H9 (cell line): ENCODE measurements around the gene PTMA. TPM values are rescaled to one million over a fixed set of nuclear protein-coding genes. Genes with fewer than 3 reads are reported as not detected.
A peak's percentile ranks its signal among the peaks of the same experiment; 100 is the strongest.

Experiments used
- DNase-seq: peaks from one replicate; pipeline ENCODE4 v3.0.0-alpha.2; 2017
- H2AFZ ChIP-seq: one replicate; pipeline ENCODE4 v1.6.1; 2013; ENCODE audit warnings: mild to moderate bottlenecking, low read length, control low read depth, moderate library complexity
- H2AK5ac ChIP-seq: 2 replicates; pipeline ENCODE4 v1.6.1; 2013; ENCODE audit warnings: low read length, control low read depth, mixed read lengths; ENCODE audit not compliant: insufficient read length
- H2BK120ac ChIP-seq: one replicate; pipeline ENCODE4 v1.6.1; 2013; ENCODE audit warnings: low read depth, mild to moderate bottlenecking, low read length, control low read depth, inconsistent platforms; ENCODE audit not compliant: poor library complexity, severe bottlenecking
- H2BK12ac ChIP-seq: 2 replicates; pipeline ENCODE4 v1.6.1; 2013; ENCODE audit warnings: low read length, control low read depth, mixed read lengths, low read depth; ENCODE audit not compliant: insufficient read length
- H2BK15ac ChIP-seq: 2 replicates; pipeline ENCODE4 v1.6.1; 2013; ENCODE audit warnings: low read depth, low read length, control low read depth
- H2BK20ac ChIP-seq: one replicate; pipeline ENCODE4 v1.6.1; 2013; ENCODE audit warnings: low read depth, mild to moderate bottlenecking, low read length, control low read depth, inconsistent platforms; ENCODE audit not compliant: poor library complexity, severe bottlenecking
- H2BK5ac ChIP-seq: 2 replicates; pipeline ENCODE4 v1.6.1; 2013; ENCODE audit warnings: low read length, control low read depth, mixed read lengths; ENCODE audit not compliant: insufficient read length
- H3K14ac ChIP-seq: 2 replicates; pipeline ENCODE4 v1.6.1; 2013; ENCODE audit warnings: low read length, control low read depth; ENCODE audit not compliant: insufficient read depth
- H3K18ac ChIP-seq: 2 replicates; pipeline ENCODE4 v1.6.1; 2013; ENCODE audit warnings: low read depth, mild to moderate bottlenecking, mixed read lengths, low read length, control low read depth; ENCODE audit not compliant: insufficient read length
- H3K23ac ChIP-seq: 2 replicates; pipeline ENCODE4 v1.6.1; 2013; ENCODE audit warnings: low read length, control low read depth, mixed read lengths, low read depth; ENCODE audit not compliant: insufficient read length
- H3K23me2 ChIP-seq: 2 replicates; pipeline ENCODE4 v1.6.1; 2013; ENCODE audit warnings: low read depth, mild to moderate bottlenecking, mixed read lengths, low read length, control low read depth; ENCODE audit not compliant: insufficient read length, poor library complexity, severe bottlenecking
- H3K27ac ChIP-seq: 2 replicates; pipeline ENCODE4 v1.5.1; 2013; ENCODE audit warnings: low read length, control low read depth, mixed read lengths, low read depth; ENCODE audit not compliant: insufficient read length
- H3K27me3 ChIP-seq: 2 replicates; pipeline ENCODE4 v1.6.1; 2013; ENCODE audit warnings: low read length, control low read depth, inconsistent platforms; ENCODE audit not compliant: insufficient read depth
- H3K4ac ChIP-seq: 2 replicates; pipeline ENCODE4 v1.6.1; 2013; ENCODE audit warnings: low read depth, mild to moderate bottlenecking, control low read depth, inconsistent platforms, low read length, moderate library complexity
- H3K4me1 ChIP-seq: 2 replicates; pipeline ENCODE4 v1.6.1; 2013; ENCODE audit warnings: low read length, control low read depth, inconsistent platforms; ENCODE audit not compliant: insufficient read depth
- H3K4me2 ChIP-seq: 2 replicates; pipeline ENCODE4 v1.6.1; 2013; ENCODE audit warnings: low read length, control low read depth, mixed read lengths; ENCODE audit not compliant: insufficient read length, insufficient read depth
- H3K56ac ChIP-seq: 2 replicates; pipeline ENCODE4 v1.6.1; 2013; ENCODE audit warnings: low read depth, mild to moderate bottlenecking, mixed read lengths, low read length, control low read depth; ENCODE audit not compliant: insufficient read length
- H3K79me1 ChIP-seq: 2 replicates; pipeline ENCODE4 v1.6.1; 2013; ENCODE audit warnings: low read depth, mild to moderate bottlenecking, moderate library complexity, low read length, control low read depth, inconsistent platforms; ENCODE audit not compliant: insufficient read depth, poor library complexity, severe bottlenecking
- H3K79me2 ChIP-seq: 2 replicates; pipeline ENCODE4 v1.6.1; 2013; ENCODE audit warnings: low read length, control low read depth, inconsistent platforms; ENCODE audit not compliant: insufficient read depth
- H3K9ac ChIP-seq: 2 replicates; pipeline ENCODE4 v1.6.1; 2013; ENCODE audit warnings: low read length, control low read depth, mixed read lengths; ENCODE audit not compliant: insufficient read length; ENCODE audit errors: extremely low read depth
- H3K9me3 ChIP-seq: one replicate; pipeline ENCODE4 v1.6.1; 2013; ENCODE audit warnings: low read depth, low read length, inconsistent platforms; ENCODE audit not compliant: control insufficient read depth
- H3T11ph ChIP-seq: one replicate; pipeline ENCODE4 v1.6.1; 2013; ENCODE audit warnings: mild to moderate bottlenecking, low read length, control low read depth, inconsistent platforms
- H4K20me1 ChIP-seq: one replicate; pipeline ENCODE4 v1.6.1; 2013; ENCODE audit not compliant: control insufficient read depth, insufficient read length, insufficient read depth
- H4K5ac ChIP-seq: 2 replicates; pipeline ENCODE4 v1.6.1; 2013; ENCODE audit warnings: low read depth, mild to moderate bottlenecking, mixed read lengths, low read length, control low read depth; ENCODE audit not compliant: insufficient read length
- H4K8ac ChIP-seq: replicated peaks from 2 replicates; pipeline ENCODE4 v1.6.1; 2013; ENCODE audit warnings: low read length, control low read depth, mixed read lengths, low read depth; ENCODE audit not compliant: insufficient read length
- H4K91ac ChIP-seq: 2 replicates; pipeline ENCODE4 v1.6.1; 2013; ENCODE audit warnings: low read depth, mild to moderate bottlenecking, moderate library complexity, mixed read lengths, low read length, control low read depth; ENCODE audit not compliant: insufficient read length
- H3K27ac Mint-ChIP-seq, 3 experiments: 2 replicates in 2 of 3; 3 replicates in 1 of 3; pipeline ENCODE4 v1.8.0; 2020 to 2021; ENCODE audit warnings: mixed read lengths in 3 of 3, mild to moderate bottlenecking in 1 of 3, moderate library complexity in 1 of 3
- H3K27me3 Mint-ChIP-seq: 2 replicates; pipeline ENCODE4 v1.8.0; 2021; ENCODE audit warnings: low read depth, mild to moderate bottlenecking, moderate library complexity, mixed read lengths
- H3K36me3 Mint-ChIP-seq, 3 experiments: 2 replicates in 2 of 3; 3 replicates in 1 of 3; pipeline ENCODE4 v1.8.0; 2020 to 2021; ENCODE audit warnings: low read depth in 3 of 3, mixed read lengths in 3 of 3; ENCODE audit not compliant: insufficient read depth in 1 of 3
- H3K4me1 Mint-ChIP-seq, 2 experiments: 2 replicates each; pipeline ENCODE4 v1.8.0; 2020; ENCODE audit warnings: mixed read lengths in 2 of 2
- H3K4me3 Mint-ChIP-seq, 2 experiments: 2 replicates in 1 of 2; 3 replicates in 1 of 2; pipeline ENCODE4 v1.8.0; 2020 to 2021; ENCODE audit warnings: mild to moderate bottlenecking in 2 of 2, mixed read lengths in 2 of 2, moderate library complexity in 1 of 2
- H3K9me3 Mint-ChIP-seq, 2 experiments: 2 replicates in 1 of 2; 3 replicates in 1 of 2; pipeline ENCODE4 v1.8.0; 2020; ENCODE audit warnings: mild to moderate bottlenecking in 2 of 2, mixed read lengths in 2 of 2, moderate library complexity in 1 of 2
- WGBS: extraction: QIAGEN DNeasy Blood & Tissue Kit; methylation state at CpG from one replicate; pipeline ENCODE4 v1.1.7; 2013; ENCODE audit warnings: missing lambda C conversion rate, low lambda C conversion rate, mixed read lengths; ENCODE audit not compliant: insufficient read length; ENCODE audit errors: extremely low coverage; 5-methylcytosine and 5-hydroxymethylcytosine counted together
- total RNA-seq: library from RNA; stranded (reverse); gene quantifications from 2 replicates; pipeline ENCODE4 v1.2.1, GENCODE V29; 2021
- TF ChIP-seq, protein P1 (sequence below): fragments of 200-600 bp; sonication (generic); conservative IDR thresholded peaks from 3 replicates; pipeline ENCODE4 v1.8.0; 2021; ENCODE audit warnings: antibody characterized with exemption, mild to moderate bottlenecking

PTMA gene
- total RNA-seq, 1 experiment from 2014 or later: 1,963 TPM

DNA sequence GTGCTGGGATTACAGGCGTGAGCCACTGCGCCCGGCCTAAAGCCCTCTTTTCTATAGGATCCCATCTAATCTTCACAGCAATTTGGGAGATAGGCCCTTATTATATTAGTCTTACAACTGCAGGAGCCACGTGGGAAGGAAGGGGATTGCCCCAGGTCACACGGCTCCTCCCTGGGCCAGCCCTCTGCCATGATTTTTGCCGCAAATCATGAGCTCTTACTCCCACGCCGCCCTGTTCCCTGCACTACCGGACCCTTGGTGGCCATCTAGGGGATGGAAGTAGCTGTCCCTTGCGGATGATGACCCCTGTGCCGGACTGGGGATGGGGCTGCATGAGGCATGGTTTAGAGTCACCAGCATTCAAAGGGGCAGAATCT is 28.4 kb upstream of the PTMA start:
- no peak overlapping the region for H2BK15ac ChIP-seq
- H3K4me1 ChIP-seq: peaks cover 2% of the 10 kb centered on the region; the same call in 1 of the 2 replicates
- H4K8ac ChIP-seq: no peak overlapping the region
- H3K4ac ChIP-seq: peak overlapping the region; percentile 30; the same call in 1 of the 2 replicates
- TF ChIP-seq, protein P1, sequence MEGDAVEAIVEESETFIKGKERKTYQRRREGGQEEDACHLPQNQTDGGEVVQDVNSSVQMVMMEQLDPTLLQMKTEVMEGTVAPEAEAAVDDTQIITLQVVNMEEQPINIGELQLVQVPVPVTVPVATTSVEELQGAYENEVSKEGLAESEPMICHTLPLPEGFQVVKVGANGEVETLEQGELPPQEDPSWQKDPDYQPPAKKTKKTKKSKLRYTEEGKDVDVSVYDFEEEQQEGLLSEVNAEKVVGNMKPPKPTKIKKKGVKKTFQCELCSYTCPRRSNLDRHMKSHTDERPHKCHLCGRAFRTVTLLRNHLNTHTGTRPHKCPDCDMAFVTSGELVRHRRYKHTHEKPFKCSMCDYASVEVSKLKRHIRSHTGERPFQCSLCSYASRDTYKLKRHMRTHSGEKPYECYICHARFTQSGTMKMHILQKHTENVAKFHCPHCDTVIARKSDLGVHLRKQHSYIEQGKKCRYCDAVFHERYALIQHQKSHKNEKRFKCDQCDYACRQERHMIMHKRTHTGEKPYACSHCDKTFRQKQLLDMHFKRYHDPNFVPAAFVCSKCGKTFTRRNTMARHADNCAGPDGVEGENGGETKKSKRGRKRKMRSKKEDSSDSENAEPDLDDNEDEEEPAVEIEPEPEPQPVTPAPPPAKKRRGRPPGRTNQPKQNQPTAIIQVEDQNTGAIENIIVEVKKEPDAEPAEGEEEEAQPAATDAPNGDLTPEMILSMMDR: no peak; the same call in 2 of the 3 replicates
- H3K27ac ChIP-seq: peak overlapping the region; percentile 85
- no peak overlapping the region for H2AFZ ChIP-seq
- no peaks in the 10 kb centered on the region for H3K79me1 ChIP-seq
- H4K20me1 ChIP-seq: no peaks in the 10 kb centered on the region
- H3T11ph ChIP-seq: peak overlapping the region; percentile 7
- Mint-ChIP-seq H3K4me1 (peaks cover 31 to 35% of the 10 kb centered on the region in 2 experiments), H3K27ac (peak overlapping the region; percentile 98 to 100 (median 99)), H3K36me3 (no peaks in the 10 kb centered on the region), H3K4me3 (peak overlapping the region; percentile 75 to 80), H3K9me3 (no peaks in the 10 kb centered on the region), H3K27me3 (0 out of 2 replicates have a peak, but pooled peaks cover 1% of the 10 kb centered on the region)
- peak overlapping the region; percentile 17 for H4K5ac ChIP-seq
- peak overlapping the region; percentile 80 for H3K18ac ChIP-seq
- H3K23ac ChIP-seq: no peak overlapping the region
- no peak overlapping the region for H2BK20ac ChIP-seq
- no peaks in the 10 kb centered on the region for H3K9me3 ChIP-seq
- H3K56ac ChIP-seq: no peak overlapping the region
- peak overlapping the region; percentile 89 for H3K14ac ChIP-seq
- no peak overlapping the region for H4K91ac ChIP-seq
- no peak overlapping the region for H2AK5ac ChIP-seq
- peak overlapping the region; percentile 72 for H3K9ac ChIP-seq
- no peak for DNase-seq
- H3K79me2 ChIP-seq: no peaks in the 10 kb centered on the region
- H2BK5ac ChIP-seq: no peak overlapping the region
- WGBS: no CpG with 5 or more reads among the region's 11 CpGs
- H2BK12ac ChIP-seq: peak overlapping the region; percentile 1
- H3K4me2 ChIP-seq: peak overlapping the region; percentile 22
- no peak overlapping the region for H2BK120ac ChIP-seq
- H3K23me2 ChIP-seq: peaks cover 7% of the 10 kb centered on the region
- H3K27me3 ChIP-seq: no peaks in the 10 kb centered on the region
